Lower lobe of right lung (tissue), 2 donors: Measurements from ENCODE around the gene UAP1L1. TPM values are rescaled to one million over a fixed set of nuclear protein-coding genes. Genes with fewer than 3 reads are reported as not detected.
A peak's percentile ranks its signal among the peaks of the same experiment; 100 is the strongest.

ENCODE experiments used
- ATAC-seq, 2 donors: fragments of 200-7000 bp; cut with Tn5 transposase; one replicate each; pipeline ENCODE4 v1.9.1; 2020 to 2022; ENCODE audit warnings: mild to moderate bottlenecking in 2 of 2, moderate library complexity in 2 of 2
- DNase-seq: peaks from one replicate; pipeline ENCODE4 v3.0.0-alpha.2; 2020
- H3K27ac ChIP-seq: fragments of 200-600 bp; one replicate; pipeline ENCODE4 v1.8.0; 2022
- H3K27me3 ChIP-seq: fragments of 200-600 bp; one replicate; pipeline ENCODE4 v1.8.0; 2022; ENCODE audit warnings: low read depth
- H3K36me3 ChIP-seq: fragments of 200-600 bp; one replicate; pipeline ENCODE4 v1.8.0; 2022; ENCODE audit warnings: mild to moderate bottlenecking
- H3K4me1 ChIP-seq: fragments of 200-600 bp; one replicate; pipeline ENCODE4 v1.8.0; 2022
- H3K4me3 ChIP-seq: fragments of 200-600 bp; one replicate; pipeline ENCODE4 v1.8.0; 2022; ENCODE audit warnings: mild to moderate bottlenecking
- H3K9me3 ChIP-seq: fragments of 200-600 bp; one replicate; pipeline ENCODE4 v1.8.0; 2022
- CTCF ChIP-seq: fragments of 200-600 bp; IDR thresholded peaks from one replicate; pipeline ENCODE4 v1.8.0; 2022; ENCODE audit warnings: antibody characterized with exemption, mild to moderate bottlenecking
- intact Hi-C: fragments of 100-400 bp; cut with DNase I; formaldehyde crosslinking; loops from one replicate; pipeline ENCODE4 v1.11.0; 2022
- total RNA-seq: library from RNA; stranded (reverse); fragmentation: NEBNext Ultra II Directional; extraction: Animal tissue kit (Norgen Biotek cat#: 25700); gene quantifications from one replicate; pipeline ENCODE4 v1.2.1, GENCODE V29; 2021
- donor health status: DM: no; HTN: yes; CAD: no; lungs with severe emphysema.

The UAP1L1 gene
- total RNA-seq, 1 donor from 2014 or later: 29.7 TPM

GRCh38 chr9:137067860-137068538, 9.3 kb upstream of the UAP1L1 start:
- Histone ChIP-seq H3K36me3 (no peaks in the 10 kb centered on the region), H3K27me3 (peaks cover 14% of the 10 kb centered on the region), H3K4me1 (peaks cover 18% of the 10 kb centered on the region), H3K27ac (no peak overlapping the region), H3K9me3 (no peaks in the 10 kb centered on the region), H3K4me3 (no peak overlapping the region)
- peak; percentile 85 for TF ChIP-seq CTCF
- intact Hi-C loops: no loop called here
- DNase-seq (peak; percentile 85), ATAC-seq (peak; percentile 61 to 70)

- H3K9me3 ChIP-seq: no peaks in the 10 kb centered on the region
- H3K4me3 ChIP-seq: no peak overlapping the region
- peaks cover 14% of the 10 kb centered on the region for H3K27me3 ChIP-seq
- H3K27ac ChIP-seq: no peak overlapping the region
- TF ChIP-seq CTCF: no peak
- intact Hi-C loops: no loop called here
- DNase-seq (no peak), ATAC-seq (no peak)
- peaks cover 17% of the 10 kb centered on the region for H3K4me1 ChIP-seq
- H3K36me3 ChIP-seq: no peaks in the 10 kb centered on the region
These were observed 8.5 kb upstream of the UAP1L1 start for GRCh38 chr9:137068539-137069507.

- Histone ChIP-seq H3K27me3 (peaks cover 14% of the 10 kb centered on the region), H3K9me3 (no peaks in the 10 kb centered on the region), H3K4me1 (peaks cover 12% of the 10 kb centered on the region), H3K36me3 (no peaks in the 10 kb centered on the region), H3K27ac (no peak overlapping the region), H3K4me3 (no peak overlapping the region)
- ATAC-seq (no peak), DNase-seq (peak; percentile 45)
- no peak for TF ChIP-seq CTCF
- intact Hi-C loops: no loop called here
These were observed 7.7 kb upstream of the UAP1L1 start for GRCh38 chr9:137069508-137070091.

GRCh38 chr9:137070201-137070905, 7.0 kb upstream of the UAP1L1 start, which contains the start of gene SAPCD2:
Gene SAPCD2, minus strand, starts transcription at chr9:137070557. Its CDS starts 97 bp downstream, at chr9:137070460.
- H3K4me1 ChIP-seq: peaks cover 12% of the 10 kb centered on the region
- H3K27ac ChIP-seq: peak within 1 kb of the TSS; percentile 69
- DNase-seq (peak; percentile 94), ATAC-seq (peak; percentile 95 to 96)
- peaks cover 14% of the 10 kb centered on the region for H3K27me3 ChIP-seq
- H3K36me3 ChIP-seq: no peaks in the 10 kb centered on the region
- H3K4me3 ChIP-seq: peak within 1 kb of the TSS; percentile 49
- H3K9me3 ChIP-seq: no peaks in the 10 kb centered on the region
- TF ChIP-seq CTCF: no peak
- intact Hi-C loops: no loop called here

- Histone ChIP-seq H3K27me3 (peaks cover 14% of the 10 kb centered on the region), H3K4me3 (peak overlapping the region; percentile 49), H3K9me3 (no peaks in the 10 kb centered on the region), H3K27ac (peak overlapping the region; percentile 69), H3K36me3 (no peaks in the 10 kb centered on the region), H3K4me1 (peaks cover 12% of the 10 kb centered on the region)
- TF ChIP-seq CTCF: no peak
- intact Hi-C loops: no loop called here
- ATAC-seq (peak; percentile 29 to 39), DNase-seq (no peak)
These were observed 6.4 kb upstream of the UAP1L1 start for GRCh38 chr9:137070906-137071275.
